Measurements from ENCODE around the gene YBX3.

Gene YBX3

GRCh38 chr12:10722502-10722904 is 620 bp downstream of the YBX3 start:
- peak in 14 of 58 donors; percentile 7 to 56 (median 32) for DNase-seq

- peak in 55 of 58 donors; percentile 10 to 91 (median 56) for DNase-seq
Measured at GRCh38 chr12:10721651-10722501, 1.2 kb downstream of the YBX3 start.

DNA sequence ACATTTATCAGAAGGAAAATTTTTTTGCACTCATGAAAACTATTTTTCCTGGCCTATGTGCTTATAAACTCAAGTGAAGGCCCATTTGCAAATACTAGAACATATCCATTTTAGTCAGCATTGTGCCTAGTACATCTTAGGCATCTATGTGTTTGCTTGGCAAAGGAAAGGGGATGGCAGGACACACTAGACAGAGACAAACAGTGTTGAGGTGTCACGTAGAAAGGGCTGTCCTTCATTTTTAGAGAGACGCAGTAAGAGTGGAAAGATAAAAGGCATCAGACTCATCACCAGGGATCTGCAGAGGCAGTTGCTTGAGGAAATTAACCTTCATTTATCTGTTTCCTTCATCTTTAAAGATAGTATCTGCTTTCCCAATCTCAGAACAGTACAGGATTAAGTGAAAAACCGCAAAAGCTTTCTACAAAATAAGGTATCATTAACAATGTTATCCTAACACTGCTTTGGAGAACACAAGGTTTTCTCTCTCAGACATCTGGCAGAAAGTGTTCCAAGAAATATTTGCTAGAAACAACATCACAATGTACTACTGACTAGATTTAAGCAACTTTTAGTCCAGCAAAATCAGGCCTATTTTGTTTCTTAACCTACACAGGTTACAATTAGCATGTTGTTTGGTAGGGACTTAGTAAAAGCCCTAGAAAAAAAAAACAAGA is 2.0 kb downstream of the YBX3 start:
- DNase-seq: no peak

- no peak for DNase-seq
Measured at GRCh38 chr12:10719482-10719881, 3.6 kb downstream of the YBX3 start.

DNA sequence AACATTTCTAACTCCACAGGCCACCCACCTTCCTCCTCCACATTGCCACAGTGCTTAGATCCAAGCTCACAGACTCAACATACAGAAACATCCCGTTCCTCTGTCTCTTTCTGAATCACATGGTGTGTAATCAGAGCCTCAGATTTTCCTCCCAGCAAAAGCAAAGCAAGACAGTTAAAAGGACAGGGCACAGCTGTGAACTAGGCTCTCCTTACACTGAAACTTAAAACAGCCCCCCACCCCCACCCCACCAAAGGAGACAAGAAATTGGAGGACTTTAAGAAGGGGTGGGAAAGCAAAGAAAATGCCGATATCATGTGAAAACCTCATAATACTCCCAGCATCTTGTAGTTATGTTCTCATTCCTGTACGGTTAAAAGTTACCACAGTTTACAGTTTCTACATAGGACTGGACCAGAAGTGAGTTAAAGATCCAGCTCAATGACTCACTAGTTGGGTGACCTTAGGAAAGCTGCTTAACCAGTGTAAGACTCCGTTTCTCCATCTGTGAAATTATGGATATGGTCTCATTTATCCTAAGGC is 4.8 kb downstream of the YBX3 start:
- no peak for DNase-seq

GRCh38 chr12:10717410-10717809 is 5.7 kb downstream of the YBX3 start:
- no peak for DNase-seq

GRCh38 chr12:10716704-10717315 is 6.3 kb downstream of the YBX3 start:
- DNase-seq: peak in 25 of 58 donors; percentile 1 to 70 (median 4)

- DNase-seq: no peak
Measured at GRCh38 chr12:10716277-10716676, 6.8 kb downstream of the YBX3 start.

GRCh38 chr12:10715491-10715890 is 7.6 kb downstream of the YBX3 start:
- no peak for DNase-seq

DNA sequence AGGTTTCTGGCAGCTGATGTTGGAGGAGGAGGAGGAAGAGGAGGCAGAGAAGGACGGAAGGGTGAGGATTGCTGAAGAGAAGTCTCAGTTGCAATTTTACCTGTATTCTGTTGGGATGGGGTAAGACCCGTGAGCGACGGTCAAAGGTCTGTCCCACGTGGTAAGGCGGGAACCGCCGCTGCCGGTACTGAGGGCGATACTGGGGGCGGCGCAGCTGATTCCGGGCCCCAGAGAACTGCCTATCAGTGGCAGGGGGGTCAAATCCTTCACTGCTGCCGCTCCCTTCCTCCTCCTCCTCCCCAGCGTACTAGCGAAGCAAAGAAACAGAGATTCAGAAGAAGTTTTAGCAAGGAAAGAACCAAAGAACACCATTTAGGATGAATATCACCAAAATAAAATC is 13.3 kb downstream of the YBX3 start:
- no peak for DNase-seq

- DNase-seq: no peak
Measured at GRCh38 chr12:10708862-10709261, 14.3 kb downstream of the YBX3 start.

DNA sequence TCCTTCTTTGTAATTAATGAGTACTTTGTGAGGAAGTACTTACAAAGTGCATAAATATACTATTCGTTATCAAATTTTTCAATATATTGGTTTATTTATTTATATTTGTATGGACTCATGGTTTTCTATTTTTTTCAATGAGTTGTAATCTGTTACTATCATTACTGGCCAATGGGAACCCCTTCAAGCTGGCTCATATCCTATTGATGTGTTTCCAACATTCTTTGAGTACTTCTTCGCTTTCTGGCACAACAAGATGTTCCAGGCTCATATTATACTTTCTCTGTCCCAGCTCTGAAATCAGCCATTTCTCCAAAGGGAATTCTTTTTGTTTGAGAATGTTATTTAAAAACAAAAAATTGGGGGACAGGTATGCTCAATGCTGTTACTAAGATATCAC is 17.5 kb downstream of the YBX3 start:
- DNase-seq: no peak

DNA sequence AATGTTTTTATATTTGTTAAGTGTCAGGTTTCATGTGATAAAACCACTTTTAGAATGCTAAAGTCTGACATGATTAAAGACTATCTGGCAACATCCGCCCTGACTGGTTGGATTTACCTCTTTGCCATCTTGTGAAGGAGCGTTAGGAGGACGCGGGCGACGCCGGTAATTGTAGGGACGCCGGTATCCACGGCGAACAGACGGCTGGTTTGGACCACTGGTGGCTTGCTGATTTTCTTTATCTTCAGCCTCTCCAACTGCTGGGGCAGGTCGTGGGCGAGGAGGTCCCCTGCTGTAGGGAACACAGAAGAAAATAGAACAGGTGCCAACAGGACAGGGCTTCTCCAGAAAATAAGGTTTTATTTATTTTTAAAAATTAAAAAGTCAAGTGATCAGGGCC is 21.3 kb downstream of the YBX3 start:
- no peak for DNase-seq

DNA sequence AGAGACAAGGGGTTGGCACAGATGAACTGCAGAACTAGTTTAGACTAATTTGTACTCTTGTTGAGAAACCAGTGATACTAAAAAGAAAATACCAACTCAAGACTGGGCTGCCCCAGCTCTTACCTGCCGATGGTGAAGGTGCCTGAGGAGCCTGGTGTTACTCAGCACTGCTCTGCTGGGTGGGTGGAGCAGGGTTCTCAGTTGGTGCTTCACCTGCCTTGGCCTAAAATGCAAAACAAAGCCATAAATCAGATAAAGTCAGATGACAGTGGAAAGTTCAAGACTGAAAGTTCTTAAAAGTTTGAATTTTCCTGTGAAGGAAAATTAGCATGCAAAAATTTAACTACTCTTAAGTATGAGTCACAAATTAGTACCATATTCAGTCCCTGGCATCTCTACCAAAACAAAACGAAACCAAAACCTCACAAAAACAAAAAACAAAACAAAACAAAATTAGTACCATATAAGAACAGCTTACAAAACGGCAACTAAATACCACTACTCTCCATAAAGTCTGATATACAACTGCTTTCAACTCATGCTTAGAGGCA is 21.9 kb downstream of the YBX3 start:
- DNase-seq: no peak

- DNase-seq: no peak
Measured at GRCh38 chr12:10700581-10700980, 22.5 kb downstream of the YBX3 start.

DNA sequence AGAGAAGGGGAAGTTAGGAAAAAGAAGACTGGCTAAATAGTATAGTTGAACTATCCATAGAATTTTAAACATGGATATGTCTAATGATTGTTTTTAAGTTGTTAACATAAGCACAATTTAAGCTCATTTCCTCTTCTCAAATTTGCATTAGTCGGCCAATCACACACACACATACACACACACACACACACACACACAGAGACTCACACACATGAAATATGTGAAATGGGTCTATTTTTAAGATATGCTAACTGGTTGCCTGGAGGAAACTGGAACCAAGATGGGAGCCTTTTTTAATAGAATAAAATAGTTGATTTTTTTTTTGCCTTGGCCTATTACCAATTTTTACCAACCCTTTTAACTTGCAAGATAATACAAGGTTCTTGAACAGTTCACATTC is 25.3 kb downstream of the YBX3 start:
- DNase-seq: no peak

- DNase-seq: no peak
Measured at GRCh38 chr12:10697156-10697555, 26.0 kb downstream of the YBX3 start.

- DNase-seq: no peak
Measured at GRCh38 chr12:10690906-10691305, 32.2 kb downstream of the YBX3 start.

DNA sequence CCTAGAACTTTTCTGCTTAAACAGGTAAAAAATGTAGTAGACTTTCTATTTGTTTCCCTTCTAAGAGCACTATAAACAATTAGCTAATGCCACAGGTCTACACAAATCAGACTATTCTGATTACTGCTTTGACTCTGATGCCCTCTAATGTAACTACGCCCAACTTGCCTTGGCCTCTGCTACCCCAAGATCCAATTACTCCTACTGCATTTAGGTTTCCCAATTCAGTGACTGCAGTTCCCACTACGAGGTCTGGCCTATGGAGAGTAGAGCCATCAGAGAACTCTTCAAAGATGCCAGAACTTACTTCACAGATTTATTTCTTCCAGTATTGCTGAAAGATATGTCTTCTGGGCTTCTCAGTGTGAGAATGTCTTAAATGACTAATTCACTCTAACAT is 34.0 kb downstream of the YBX3 start:
- no peak for DNase-seq

DNA sequence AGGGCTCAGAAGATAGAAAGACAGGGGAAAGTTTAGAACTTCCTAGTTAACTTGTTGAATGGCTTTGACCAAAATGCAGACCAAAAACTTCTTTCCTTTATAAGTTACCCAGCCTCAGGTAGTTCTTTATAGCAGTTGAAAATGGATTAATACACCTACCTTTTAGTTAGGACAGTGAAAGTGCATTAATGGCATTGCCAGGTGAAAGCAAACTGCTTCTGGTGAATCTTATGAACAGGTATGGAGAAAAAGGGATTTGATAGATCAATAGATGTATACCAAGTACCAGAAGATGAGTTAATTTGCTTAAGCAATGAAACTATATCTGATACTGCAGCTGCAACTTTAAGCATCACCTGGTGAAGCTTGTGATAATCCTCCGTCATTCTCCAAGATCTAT is 35.1 kb downstream of the YBX3 start:
- no peak for DNase-seq

DNA sequence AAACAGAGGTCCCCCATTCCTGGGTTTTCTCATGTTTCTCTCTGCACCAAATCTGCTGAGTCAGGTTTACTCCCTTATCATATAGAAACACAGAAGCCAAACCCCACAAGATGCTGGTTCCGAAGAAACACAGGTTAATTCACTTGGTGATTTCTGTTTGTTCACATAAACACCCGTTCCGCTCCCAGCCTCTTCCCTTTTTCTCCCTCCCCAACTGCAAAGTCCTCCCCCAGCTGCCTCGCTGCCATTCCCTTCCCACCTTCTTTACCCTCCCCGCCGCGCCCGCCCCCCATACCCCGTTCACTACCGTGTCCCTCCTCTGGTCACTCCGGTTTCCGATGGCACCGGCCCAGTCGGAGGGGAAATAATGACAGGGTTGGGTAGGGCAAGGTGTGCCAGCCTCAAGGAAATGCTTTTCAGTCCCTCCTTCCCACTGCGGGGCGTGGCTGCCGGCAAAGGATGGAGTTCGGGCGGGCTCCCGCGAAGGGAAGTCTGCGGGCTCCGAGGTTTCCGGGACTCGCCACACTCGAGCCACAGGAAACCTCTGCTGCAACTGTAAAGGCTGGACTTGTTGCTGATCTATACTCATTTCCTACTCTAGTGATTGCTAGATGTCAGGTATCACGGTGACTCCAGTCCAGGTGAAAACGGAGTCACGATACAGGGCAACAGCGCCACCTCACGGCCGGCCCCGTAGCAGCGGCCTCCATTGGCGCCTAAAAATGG is 49.3 kb downstream of the YBX3 start, which contains the start of gene STYK1:
Gene STYK1 (minus strand): TSS at position 394 of the 726 bp plus-strand sequence. CDS start 39,434 bp downstream, outside the sequence.
- DNase-seq: peak in 39 of 58 donors; percentile 1 to 65 (median 17)

Measured in anterior cingulate cortex (tissue), 58 donors.